ENCODE data around the gene NFE2. TPM values are rescaled to one million over a fixed set of nuclear protein-coding genes. Genes with fewer than 3 reads are reported as not detected.
A peak's percentile ranks its signal among the peaks of the same experiment; 100 is the strongest.

Gene NFE2
- total RNA-seq, 1 experiment from 2014 or later, result 0.89 TPM

DNA sequence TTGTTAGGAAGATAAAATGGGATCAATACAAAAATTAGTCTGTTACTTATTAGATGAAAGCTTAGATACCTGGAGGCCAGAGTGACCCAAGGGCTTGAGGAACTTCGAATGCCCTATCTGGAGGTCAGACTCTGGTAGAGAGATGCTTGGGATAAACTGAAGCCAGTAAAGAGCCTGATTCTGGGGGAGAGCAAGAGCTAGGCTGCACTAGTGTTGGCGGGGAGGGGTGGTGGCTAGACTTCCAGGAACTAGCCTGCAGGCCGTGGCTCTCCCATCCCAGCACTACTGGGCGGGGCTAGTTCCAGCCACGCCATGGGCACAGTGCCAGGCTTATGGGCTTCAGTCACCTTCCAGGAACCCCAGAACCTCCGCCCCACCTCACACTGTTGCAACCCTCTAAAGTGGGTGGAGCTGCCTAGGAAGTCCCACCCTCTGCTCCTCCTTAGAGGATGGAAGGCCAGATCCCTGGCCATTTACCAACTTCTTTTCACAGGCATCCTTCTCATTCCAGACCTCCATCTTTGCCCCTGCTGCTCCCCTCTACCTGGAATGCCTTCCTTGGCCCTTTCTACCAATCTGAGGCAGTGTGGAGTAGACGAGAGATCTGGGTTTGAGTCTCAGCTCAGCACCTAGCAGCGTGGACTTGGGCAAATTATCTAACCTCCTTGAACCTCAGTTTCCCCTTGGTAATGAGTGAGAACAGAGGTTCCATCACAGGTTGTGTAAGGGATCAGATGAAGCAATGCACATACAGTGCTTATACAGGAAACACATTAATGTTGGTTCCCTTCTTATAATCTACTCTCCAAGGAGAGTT, 6.3 kb upstream of the NFE2 start:
- peak; percentile 97 for DNase-seq (ENCODE audit: low spot score)

DNA sequence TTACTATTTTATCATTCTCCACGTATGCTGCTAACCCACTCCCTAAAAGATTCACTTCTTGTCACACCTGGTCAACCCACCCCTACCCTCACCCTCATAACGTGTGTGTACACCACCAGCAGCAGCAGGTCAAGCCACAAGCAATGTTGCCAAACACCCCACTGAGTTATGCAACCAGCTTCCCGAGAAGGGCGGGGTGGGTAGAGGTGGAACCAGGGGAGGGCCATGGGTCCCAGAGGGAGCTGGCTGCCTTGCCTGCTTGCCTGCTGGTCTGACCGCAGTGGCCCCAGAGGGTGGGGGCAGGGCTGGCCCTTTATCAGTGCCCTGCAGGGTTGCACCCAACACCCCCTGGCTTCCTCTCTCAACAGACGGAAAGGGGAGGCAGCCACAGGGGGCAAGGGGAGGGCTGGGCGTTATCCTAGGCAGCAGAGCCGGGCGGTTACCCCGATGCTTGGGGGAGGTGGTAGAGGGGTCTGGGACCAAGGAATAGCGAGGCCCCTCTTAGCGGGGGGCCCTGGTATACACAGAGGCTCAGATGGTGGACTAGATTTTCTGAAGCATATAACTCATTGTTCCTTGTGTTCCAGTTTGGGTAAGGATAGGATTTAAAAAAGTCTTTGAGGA, 3.5 kb upstream of the NFE2 start:
- DNase-seq (ENCODE audit: low spot score), result peak; percentile 84

- DNase-seq (ENCODE audit: low spot score), result no peak
Measured at GRCh38 chr12:54303640-54304039, 2.8 kb upstream of the NFE2 start.

DNA sequence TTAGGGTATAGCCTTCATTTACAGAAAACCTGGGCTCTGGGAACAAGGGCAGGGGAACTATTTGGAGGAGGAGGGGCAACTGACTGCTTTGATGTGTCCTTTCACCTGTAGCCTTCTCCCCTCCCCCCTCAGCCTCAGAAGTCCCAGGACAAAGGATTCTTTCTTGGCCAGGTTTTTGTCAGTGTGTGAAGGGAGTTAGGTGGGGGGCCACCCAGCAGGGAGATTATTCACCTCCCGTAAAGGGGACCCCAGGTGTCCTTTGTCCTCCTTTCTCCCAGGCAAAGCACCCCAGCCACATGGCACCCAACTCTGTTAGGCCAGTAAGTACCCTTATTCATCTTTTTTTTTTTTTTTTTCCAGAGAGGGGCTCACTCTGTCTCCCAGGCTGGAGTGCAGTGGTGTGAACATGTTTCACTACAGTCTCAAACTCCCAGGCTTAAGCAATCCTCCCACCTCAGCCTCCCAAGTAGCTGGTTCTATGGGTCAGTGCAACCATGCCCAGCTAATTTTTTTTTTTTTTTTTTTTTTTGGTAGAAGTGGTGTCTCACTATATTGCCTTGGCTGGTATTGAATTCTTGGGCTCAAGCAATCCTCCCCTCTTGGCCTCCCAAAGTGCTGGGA, 723 bp upstream of the NFE2 start:
- no peak for DNase-seq (ENCODE audit: low spot score)

- no peak for DNase-seq (ENCODE audit: low spot score)
Measured at GRCh38 chr12:54300225-54300731, 537 bp downstream of the NFE2 start.

DNA sequence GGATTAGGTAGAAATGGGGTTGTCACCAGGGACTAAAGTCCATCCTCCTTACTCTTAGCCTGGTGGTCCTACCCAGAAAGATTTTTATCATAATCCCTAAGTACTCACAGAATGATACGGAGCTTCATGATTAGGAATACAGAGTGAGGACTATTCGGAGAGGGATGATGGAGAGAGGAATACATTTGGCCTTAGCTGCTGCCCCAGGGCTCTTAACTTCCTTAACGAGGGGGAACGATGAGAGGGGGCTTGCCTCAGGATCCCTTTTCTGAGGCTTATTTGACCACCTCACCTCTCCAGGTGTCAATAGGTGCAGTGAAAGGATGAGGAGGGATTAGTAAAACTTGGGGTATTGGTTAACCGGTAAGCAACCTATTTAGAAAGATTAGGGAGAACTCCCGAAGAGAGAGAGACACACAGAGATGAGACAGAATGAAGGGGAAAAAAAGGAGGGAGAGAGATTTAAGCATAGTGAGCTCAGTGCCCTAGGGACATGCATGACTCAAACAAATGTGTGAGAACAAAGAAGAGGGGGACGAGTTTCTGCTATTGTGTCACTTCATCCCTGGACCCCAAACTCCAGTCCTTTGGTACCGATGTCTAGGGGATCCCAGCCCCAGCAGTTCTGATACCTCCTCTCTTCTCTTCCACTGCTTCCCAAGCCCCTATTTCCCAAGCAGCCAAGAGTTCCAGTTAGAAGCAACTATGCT, 1.1 kb downstream of the NFE2 start:
- DNase-seq (ENCODE audit: low spot score), result no peak

- DNase-seq (ENCODE audit: low spot score), result no peak
Measured at GRCh38 chr12:54298904-54299303, 1.9 kb downstream of the NFE2 start.

- DNase-seq (ENCODE audit: low spot score), result no peak
Measured at GRCh38 chr12:54296393-54297099, 4.3 kb downstream of the NFE2 start.

- DNase-seq (ENCODE audit: low spot score), result no peak
Measured at GRCh38 chr12:54294953-54295566, 5.8 kb downstream of the NFE2 start.

DNA sequence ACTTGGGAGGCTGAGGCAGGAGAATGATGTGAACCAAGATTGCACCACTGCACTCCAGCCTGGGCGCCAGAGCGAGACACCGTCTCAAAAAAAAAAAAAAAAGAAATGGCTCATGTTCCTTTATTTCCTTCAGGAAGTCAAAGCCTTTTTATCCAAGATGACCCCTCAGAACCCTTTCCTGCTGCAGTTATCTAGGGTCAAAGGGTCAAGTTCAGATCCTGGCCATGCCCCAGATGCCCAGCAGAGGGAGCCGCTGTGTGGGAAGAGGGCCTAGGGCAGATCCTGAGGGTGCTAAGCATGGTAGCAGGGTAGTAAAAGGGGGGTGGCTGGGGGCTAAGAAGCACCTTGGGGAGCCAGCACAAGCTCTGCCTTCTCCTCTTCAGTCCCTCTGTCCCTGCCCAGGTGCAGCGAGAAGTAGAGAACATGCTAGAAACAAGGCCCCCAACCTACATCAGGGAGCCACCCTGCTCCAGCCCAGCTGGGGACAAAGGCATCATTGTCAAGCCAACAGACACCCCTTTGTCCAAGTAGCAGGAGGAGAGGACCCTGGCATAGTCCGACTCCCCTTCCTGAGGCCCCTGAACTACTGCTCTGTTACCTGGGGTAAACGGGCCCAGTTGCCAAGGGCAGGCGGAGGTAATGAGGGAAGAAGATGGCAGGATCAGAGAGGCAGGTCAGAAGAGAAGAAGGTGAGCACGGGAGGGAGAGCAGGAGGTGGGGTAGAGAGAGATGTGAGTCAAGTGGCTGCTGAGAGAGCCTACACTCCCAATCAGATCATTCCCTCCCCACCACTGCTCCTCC, 6.5 kb downstream of the NFE2 start:
- peak; percentile 38 for DNase-seq (ENCODE audit: low spot score)

DNA sequence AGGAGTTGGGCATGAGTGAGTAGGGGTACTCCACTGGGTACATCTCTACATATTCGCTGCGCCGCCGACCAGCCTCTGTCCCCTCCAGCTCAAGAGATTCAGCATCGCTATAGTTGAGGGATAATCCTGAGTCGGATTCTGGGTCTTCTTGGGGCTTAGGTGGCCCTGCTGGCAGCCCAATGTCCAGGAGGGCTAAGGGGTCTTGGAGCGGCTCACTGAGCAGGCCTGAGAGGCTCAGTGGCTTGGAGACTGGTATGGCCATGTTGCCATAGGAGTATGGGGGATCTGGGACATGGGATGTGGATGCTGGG, 7.9 kb downstream of the NFE2 start:
- no peak for DNase-seq (ENCODE audit: low spot score)

DNA sequence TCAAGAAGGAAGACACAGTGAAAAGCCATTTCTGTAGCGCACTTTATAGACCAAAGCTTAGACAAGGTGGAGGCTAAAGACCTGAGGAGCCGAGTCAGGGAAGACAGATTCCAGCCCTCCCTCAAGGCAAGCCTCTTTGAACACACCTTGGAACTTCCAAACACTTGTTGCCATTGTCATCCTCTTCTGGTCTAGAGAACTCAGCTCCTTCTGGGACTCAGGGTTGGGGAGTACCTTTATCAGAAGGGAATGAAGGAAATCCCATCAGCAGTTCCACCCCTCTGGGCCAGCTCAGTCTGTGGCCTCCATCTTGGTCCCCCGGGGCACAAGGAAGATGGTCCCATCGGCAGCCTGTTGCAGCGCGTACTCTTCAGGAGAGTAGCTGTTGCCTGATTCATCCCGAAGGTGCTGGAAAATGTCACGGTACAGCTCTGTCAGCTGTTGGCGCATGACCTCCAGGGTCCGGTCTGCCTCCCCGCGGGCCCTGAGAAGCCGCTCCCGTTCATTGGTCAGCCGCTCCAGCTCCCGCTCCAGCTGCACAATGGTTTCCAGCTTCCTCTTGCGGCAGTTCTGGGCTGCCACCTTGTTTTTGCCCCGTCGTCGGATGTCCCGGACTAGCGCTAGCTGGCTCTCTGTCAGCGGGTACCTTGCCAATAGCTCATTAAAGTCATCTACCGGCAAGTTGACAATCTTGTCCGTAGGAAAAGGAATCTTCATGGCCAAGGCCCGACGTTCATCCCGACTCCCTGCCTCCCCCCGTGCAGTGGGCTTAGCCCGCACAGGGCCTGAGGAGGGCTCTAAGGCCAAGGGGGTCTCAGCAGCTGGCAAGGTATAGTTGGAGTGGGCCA, 8.5 kb downstream of the NFE2 start:
- DNase-seq (ENCODE audit: low spot score), result no peak

GRCh38 chr12:54287261-54288157, 13.3 kb downstream of the NFE2 start:
- no peak for DNase-seq (ENCODE audit: low spot score)

DNA sequence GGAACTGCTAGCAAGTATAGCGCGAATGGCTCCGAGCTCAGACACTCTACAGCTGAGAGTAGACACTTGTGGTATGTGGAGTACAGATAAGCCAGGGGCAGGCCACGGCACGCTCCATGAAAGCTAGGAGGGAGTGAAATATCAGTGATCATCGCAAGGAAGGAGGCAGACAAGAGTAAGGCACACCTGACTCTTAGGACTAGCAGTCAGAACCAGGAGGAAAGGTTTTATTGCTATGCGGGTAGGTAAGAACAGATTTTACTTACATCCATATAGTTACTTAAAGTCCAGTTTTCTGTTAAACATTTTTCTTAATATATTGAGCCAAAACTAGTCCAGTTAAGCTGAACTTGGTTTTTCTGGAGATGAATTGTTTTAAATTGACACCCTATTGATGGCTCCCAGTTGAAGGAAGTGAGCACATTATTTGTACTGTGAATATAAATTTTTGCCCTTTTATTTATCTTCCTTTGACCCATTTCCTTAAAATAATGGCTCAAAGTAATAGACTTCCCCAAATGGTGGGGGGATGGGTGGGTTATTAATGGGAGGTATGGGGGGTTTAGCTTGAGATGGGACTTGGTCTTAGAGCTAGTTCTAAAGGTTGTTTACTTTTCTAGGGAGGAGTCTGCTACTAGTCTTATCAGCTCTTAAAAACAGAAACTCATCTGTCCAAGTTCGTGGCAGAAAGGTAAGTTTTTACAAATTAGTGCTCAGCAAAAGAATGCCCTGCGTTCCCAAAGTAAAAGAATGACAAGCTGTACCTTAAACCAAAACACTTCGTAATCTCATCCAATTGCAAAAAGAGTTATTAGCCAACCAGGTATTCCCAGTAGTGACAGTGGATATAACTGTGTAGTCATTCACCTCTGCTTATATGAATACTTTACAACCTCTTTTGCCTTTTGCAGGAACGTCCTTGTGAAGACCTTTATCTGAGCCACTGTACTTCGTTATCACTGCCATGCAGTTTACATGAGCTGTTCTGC, 14.5 kb downstream of the NFE2 start:
- no peak for DNase-seq (ENCODE audit: low spot score)

DNA sequence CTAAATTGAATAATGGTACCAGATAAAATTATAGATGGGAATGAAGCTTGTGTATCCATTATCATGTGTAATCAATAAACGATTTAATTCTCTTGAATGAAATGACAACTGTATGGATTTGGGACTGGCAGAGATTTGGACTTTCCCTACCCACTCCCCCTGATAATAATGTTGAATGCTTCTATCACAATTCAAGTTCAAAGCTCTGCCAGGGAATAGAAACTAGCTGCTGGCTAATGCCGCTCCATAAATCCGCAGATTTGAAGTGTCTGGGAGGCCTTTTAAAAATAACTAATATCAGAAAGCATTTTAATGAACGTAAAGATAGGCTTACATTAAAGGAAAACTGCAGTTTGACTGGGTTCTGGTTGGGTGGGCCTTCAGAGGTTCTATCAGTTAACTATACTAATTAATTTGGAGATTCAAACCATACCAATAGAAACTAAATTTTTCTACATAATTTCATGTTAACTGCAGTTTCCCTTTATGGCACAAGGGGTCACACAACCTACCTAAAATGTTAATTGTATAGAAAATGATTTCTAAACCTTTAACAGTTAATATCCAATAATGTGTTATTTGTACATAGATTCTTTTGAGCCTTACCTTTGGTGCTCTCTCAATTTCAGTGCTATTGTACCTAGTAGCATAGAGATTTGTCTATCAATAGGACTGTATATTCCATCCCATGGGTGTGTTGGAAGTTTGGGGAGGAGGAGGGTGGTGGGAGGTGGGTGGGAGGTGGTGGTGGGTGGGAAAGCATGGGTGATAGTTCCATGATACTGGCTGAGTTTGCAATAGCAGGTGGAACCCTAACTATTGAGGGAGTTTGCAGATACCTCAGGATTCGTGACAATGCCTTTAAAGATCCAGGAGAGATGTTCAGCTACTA, 15.4 kb downstream of the NFE2 start:
- DNase-seq (ENCODE audit: low spot score), result no peak
